ENCODE data around the gene NUTM2B.
"Not testable (repeated sequence)": the region's sequence is repeated elsewhere in the genome, so short reads cannot be mapped to it uniquely, and the experiment has no call there.

Gene NUTM2B

GRCh38 chr10:79702927-79703326, at the start of gene NUTM2B:
Gene NUTM2B (plus strand): TSS chr10:79703227. CDS start chr10:79703610, 383 bp downstream.
- DNase-seq, result not testable (repeated sequence)

- not testable (repeated sequence) for DNase-seq
Observed at GRCh38 chr10:79663287-79663686, 39.7 kb upstream of the NUTM2B start.

- DNase-seq, result not testable (repeated sequence)
Observed at GRCh38 chr10:79664686-79665085, 38.3 kb upstream of the NUTM2B start.

- DNase-seq, result not testable (repeated sequence)
Observed at GRCh38 chr10:79669248-79669788, 33.7 kb upstream of the NUTM2B start.

GRCh38 chr10:79674878-79675277, 28.1 kb upstream of the NUTM2B start:
- not testable (repeated sequence) for DNase-seq

- not testable (repeated sequence) for DNase-seq
Observed at GRCh38 chr10:79683026-79683883, 19.8 kb upstream of the NUTM2B start.

- not testable (repeated sequence) for DNase-seq
Observed at GRCh38 chr10:79683884-79684720, 18.9 kb upstream of the NUTM2B start.

GRCh38 chr10:79685044-79685685, 17.9 kb upstream of the NUTM2B start:
- not testable (repeated sequence) for DNase-seq

GRCh38 chr10:79686595-79686994, 16.4 kb upstream of the NUTM2B start:
- DNase-seq, result not testable (repeated sequence)

- not testable (repeated sequence) for DNase-seq
Observed at GRCh38 chr10:79687406-79688150, 15.4 kb upstream of the NUTM2B start.

GRCh38 chr10:79688798-79689197, 14.2 kb upstream of the NUTM2B start:
- not testable (repeated sequence) for DNase-seq

- DNase-seq, result not testable (repeated sequence)
Observed at GRCh38 chr10:79696596-79696995, 6.4 kb upstream of the NUTM2B start.

GRCh38 chr10:79697141-79697540, 5.9 kb upstream of the NUTM2B start:
- DNase-seq, result not testable (repeated sequence)

- not testable (repeated sequence) for DNase-seq
Observed at GRCh38 chr10:79700381-79700944, 2.6 kb upstream of the NUTM2B start.

GRCh38 chr10:79707017-79707416, 4.0 kb downstream of the NUTM2B start:
- not testable (repeated sequence) for DNase-seq

- not testable (repeated sequence) for DNase-seq
Observed at GRCh38 chr10:79714976-79715375, 11.9 kb downstream of the NUTM2B start.

GRCh38 chr10:79716917-79717579, 14.0 kb downstream of the NUTM2B start:
- DNase-seq, result not testable (repeated sequence)

GRCh38 chr10:79720000-79720399, 17.0 kb downstream of the NUTM2B start:
- DNase-seq, result not testable (repeated sequence)

GRCh38 chr10:79726620-79727019, 23.6 kb downstream of the NUTM2B start:
- DNase-seq, result not testable (repeated sequence)

- DNase-seq, result not testable (repeated sequence)
Observed at GRCh38 chr10:79744844-79745243, 41.8 kb downstream of the NUTM2B start.

GRCh38 chr10:79748510-79748909, 45.5 kb downstream of the NUTM2B start:
- DNase-seq, result not testable (repeated sequence)

Measured in activated CD4-positive, CD25-positive, alpha-beta regulatory T cell treated with anti-CD3 and anti-CD28 coated beads, Interleukin-2, amount 50 U/mL, for 72 hours (primary cell).